ENCODE measurements around the gene TMEM150A. TPM values are rescaled to one million over a fixed set of nuclear protein-coding genes. Genes with fewer than 3 reads are reported as not detected.
A peak's percentile ranks its signal among the peaks of the same experiment; 100 is the strongest.

The TMEM150A gene
- total RNA-seq, 2 donors from 2014 or later, result 17.4 to 32.3 TPM

DNA sequence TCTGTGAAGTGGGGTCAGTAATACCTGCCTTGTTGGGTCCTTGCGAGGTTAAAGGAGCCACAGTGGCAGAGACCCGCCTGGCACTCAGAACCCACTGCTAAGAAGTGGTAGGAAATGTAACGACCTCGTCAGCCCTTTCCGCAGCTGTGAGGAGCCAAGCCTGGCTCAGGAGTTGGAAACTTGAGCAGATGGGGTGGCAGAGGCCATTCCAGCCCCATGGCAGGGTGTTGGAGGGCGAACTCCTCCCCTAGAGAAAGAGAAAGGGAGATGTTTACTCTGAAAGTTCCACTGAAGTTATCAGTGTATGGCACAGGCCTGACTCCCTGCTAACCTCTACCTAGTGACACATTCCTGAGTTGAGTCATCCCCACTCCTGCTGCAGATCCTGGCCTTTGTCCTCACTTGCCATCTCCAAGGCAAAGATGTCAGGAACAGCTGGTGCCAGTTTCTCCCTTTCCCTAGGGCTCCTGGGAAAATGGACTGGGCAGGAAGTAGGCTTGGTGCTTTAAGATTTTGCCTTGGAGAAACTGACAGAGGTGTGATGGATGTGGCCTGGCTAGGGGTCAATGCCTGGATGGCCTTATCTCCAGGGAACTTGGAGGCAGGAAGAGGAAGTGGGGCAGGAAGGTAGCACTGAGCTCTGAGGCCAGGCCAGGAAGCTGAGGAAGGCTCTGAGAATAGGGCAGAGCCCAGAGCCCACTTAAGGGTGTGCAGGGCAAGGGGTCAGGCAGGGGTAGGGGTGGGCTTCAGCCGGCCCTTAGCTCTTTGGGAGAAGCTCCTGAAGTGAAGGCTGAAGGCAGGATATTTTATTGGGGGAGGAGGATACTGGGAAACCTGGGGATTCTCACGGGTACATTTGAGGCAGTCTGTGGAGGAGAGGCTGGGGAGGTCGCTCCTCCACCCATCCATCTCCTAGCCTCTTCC lies 17.4 kb downstream of the TMEM150A start:
- 27% methylated on average over 9 of the region's 9 CpGs for WGBS
- DNase-seq (ENCODE audit: low spot score), result peak; percentile 56
- intact Hi-C loops (cut with DNase I), result no loop called here
- no peaks in the 10 kb centered on the region for H3K36me3 ChIP-seq
- peak overlapping the region; percentile 76 to 86 for H3K27ac ChIP-seq
- H3K4me3 ChIP-seq, result peak overlapping the region; percentile 42 to 43
- no peaks in the 10 kb centered on the region for H3K9me3 ChIP-seq
- H3K4me1 ChIP-seq (replicated peaks), result peaks cover 10% of the 10 kb centered on the region
- peak; percentile 66 for TF ChIP-seq POLR2AphosphoS5 (IDR thresholded peaks at IDR 0.05)
- no peak for TF ChIP-seq POLR2A (IDR thresholded peaks at IDR 0.05)
- no peaks in the 10 kb centered on the region for H3K27me3 ChIP-seq (replicated peaks; ENCODE audit: insufficient read depth)

DNA sequence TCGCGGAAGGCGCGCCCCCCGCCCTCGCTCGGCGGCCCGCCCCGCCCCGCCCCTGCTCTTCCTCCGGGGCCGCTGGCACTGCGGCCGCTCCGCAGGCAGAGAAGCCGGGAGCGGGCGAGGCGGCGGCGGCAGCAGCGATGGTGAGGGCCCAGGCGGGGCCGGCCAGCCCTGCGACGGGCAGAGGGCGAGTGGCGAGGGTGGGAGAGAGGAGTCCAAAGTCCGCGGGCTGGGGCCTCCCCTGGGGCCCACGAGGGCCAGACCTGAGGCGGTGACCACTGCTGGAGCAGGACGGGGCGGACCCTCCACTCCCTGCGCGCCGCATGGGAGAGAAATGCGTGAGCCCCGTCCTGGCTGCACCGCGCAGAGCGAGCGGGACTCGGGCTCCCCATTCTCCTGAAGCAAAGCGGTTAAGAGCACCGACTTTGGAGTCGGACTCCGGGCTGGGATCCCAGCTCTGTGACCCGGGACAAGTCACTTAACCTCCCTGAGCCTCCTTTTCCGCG lies 18.1 kb downstream of the TMEM150A start, which contains the start of gene VAMP5:
Gene VAMP5 (plus strand): TSS at position 78 of the 503 bp plus-strand sequence. CDS start 60 bp downstream, at position 138.
- intact Hi-C loops (cut with DNase I), result no loop called here
- no peak for TF ChIP-seq POLR2A (IDR thresholded peaks at IDR 0.05)
- TF ChIP-seq, protein P1, sequence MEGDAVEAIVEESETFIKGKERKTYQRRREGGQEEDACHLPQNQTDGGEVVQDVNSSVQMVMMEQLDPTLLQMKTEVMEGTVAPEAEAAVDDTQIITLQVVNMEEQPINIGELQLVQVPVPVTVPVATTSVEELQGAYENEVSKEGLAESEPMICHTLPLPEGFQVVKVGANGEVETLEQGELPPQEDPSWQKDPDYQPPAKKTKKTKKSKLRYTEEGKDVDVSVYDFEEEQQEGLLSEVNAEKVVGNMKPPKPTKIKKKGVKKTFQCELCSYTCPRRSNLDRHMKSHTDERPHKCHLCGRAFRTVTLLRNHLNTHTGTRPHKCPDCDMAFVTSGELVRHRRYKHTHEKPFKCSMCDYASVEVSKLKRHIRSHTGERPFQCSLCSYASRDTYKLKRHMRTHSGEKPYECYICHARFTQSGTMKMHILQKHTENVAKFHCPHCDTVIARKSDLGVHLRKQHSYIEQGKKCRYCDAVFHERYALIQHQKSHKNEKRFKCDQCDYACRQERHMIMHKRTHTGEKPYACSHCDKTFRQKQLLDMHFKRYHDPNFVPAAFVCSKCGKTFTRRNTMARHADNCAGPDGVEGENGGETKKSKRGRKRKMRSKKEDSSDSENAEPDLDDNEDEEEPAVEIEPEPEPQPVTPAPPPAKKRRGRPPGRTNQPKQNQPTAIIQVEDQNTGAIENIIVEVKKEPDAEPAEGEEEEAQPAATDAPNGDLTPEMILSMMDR (IDR thresholded peaks at IDR 0.05), result no peak
- TF ChIP-seq POLR2AphosphoS5 (IDR thresholded peaks at IDR 0.05), result no peak
- 17% methylated on average over 25 of the region's 52 CpGs for WGBS
- Histone ChIP-seq H3K4me1 (replicated peaks) (peaks cover 13% of the 10 kb centered on the region), H3K4me3 (peak within 1 kb of the TSS; percentile 42 to 43), H3K27ac (peak within 1 kb of the TSS; percentile 76 to 86), H3K36me3 (no peaks in the 10 kb centered on the region), H3K9me3 (no peaks in the 10 kb centered on the region), H3K27me3 (replicated peaks; ENCODE audit: insufficient read depth) (no peaks in the 10 kb centered on the region)
- DNase-seq (ENCODE audit: low spot score), result no peak

DNA sequence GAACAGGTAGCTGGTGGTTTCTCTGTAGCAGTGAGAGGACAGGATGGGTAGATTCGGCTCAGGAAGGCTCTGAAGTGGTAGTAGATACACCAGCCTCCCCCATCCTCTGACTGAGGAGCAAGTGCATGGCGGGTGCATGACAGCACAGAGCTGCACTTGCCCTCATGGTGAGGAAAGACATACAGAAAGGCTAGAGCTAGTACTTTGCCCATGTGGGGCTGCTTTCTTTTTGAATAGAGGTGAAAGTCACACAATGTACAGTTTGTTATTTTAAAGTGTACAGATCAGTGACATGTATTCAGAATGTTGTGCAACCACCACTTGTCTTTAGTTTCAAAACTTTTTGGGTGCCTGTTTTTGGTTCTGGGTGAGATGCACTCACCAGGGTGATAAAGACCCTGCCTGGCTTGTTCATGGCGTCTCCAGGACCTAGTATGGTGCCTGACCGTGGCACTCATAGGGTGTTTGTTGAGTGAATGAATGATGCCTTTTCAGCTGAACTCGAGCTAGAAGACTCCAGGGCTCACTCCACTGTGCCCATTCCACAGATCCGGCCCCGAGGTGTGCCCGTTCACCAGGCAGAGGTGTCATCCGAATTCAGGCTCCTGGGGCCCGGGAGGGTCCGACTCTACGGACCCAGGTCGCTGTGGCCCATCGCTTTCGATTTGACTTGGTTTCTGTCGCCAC lies 18.7 kb downstream of the TMEM150A start:
- peak overlapping the region; percentile 76 to 86 for H3K27ac ChIP-seq
- H3K9me3 ChIP-seq, result no peaks in the 10 kb centered on the region
- H3K4me1 ChIP-seq (replicated peaks), result peaks cover 17% of the 10 kb centered on the region
- H3K27me3 ChIP-seq (replicated peaks; ENCODE audit: insufficient read depth), result no peaks in the 10 kb centered on the region
- DNase-seq (ENCODE audit: low spot score), result no peak
- H3K36me3 ChIP-seq, result no peaks in the 10 kb centered on the region
- TF ChIP-seq, protein P1 (IDR thresholded peaks at IDR 0.05), result no peak
- TF ChIP-seq POLR2AphosphoS5 (IDR thresholded peaks at IDR 0.05) (no peak), POLR2A (IDR thresholded peaks at IDR 0.05) (no peak)
- peak overlapping the region; percentile 42 to 43 for H3K4me3 ChIP-seq
- WGBS, result 27% methylated on average over 16 of the region's 16 CpGs
- intact Hi-C loops (cut with DNase I), result no loop called here

DNA sequence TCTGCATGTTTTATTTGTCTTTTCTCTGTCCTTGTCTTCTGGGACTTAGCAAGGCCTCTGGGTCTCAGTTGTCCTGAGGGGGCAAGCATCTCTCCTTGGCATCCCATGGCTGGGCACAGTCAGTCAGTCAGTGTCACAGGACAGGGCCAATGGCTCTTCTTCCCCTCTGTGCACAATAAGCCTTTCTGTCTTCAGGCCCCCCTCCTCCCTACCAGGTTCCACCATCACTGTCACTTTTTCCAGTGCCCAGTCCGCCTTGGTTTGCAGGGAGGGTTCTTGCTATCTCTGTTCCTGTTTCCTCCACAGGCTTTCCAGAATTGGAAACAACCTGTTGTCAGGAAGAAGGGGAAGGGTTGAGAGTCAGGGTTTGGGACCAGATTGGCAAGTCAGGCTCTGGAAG lies 20.0 kb downstream of the TMEM150A start:
- no peak overlapping the region for H3K27ac ChIP-seq
- DNase-seq (ENCODE audit: low spot score), result no peak
- WGBS, result 72% methylated on average over 1 of the region's 1 CpG
- H3K4me3 ChIP-seq, result no peak overlapping the region
- H3K9me3 ChIP-seq, result no peaks in the 10 kb centered on the region
- peaks cover 18% of the 10 kb centered on the region for H3K4me1 ChIP-seq (replicated peaks)
- no peaks in the 10 kb centered on the region for H3K27me3 ChIP-seq (replicated peaks; ENCODE audit: insufficient read depth)
- intact Hi-C loops (cut with DNase I), result no loop called here
- H3K36me3 ChIP-seq, result no peaks in the 10 kb centered on the region
- TF ChIP-seq POLR2AphosphoS5 (IDR thresholded peaks at IDR 0.05), result no peak
- TF ChIP-seq, protein P1 (IDR thresholded peaks at IDR 0.05), result no peak
- no peak for TF ChIP-seq POLR2A (IDR thresholded peaks at IDR 0.05)

DNA sequence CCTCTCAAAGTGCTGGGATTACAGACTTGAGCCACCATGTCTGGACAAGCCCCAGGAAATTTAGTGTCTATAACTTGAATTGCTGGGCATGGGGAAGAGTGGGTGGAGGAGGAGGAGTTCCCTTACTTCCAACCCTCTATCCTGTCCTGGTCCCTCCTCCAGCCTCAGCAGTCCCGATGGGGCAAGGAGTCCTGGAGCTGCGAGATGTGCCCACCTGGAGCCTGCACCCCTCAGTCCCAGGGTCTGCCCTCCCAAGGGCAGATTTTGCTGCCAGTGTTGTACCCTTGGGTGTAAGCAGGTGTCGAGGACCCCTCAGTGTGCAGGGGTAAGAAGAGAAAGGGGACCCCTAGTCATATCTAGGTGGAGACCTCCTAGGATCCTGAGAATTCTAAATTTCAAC lies 22.3 kb downstream of the TMEM150A start:
- Histone ChIP-seq H3K36me3 (no peaks in the 10 kb centered on the region), H3K9me3 (no peaks in the 10 kb centered on the region), H3K27ac (peak overlapping the region; percentile 78 to 92), H3K4me3 (no peak overlapping the region), H3K27me3 (replicated peaks; ENCODE audit: insufficient read depth) (no peaks in the 10 kb centered on the region), H3K4me1 (replicated peaks) (peaks cover 18% of the 10 kb centered on the region)
- TF ChIP-seq, protein P1 (IDR thresholded peaks at IDR 0.05), result no peak
- TF ChIP-seq POLR2AphosphoS5 (IDR thresholded peaks at IDR 0.05), result no peak
- TF ChIP-seq POLR2A (IDR thresholded peaks at IDR 0.05), result no peak
- WGBS, result 81% methylated on average over 3 of the region's 3 CpGs
- DNase-seq (ENCODE audit: low spot score), result no peak
- intact Hi-C loops (cut with DNase I), result no loop called here

All from prostate gland (tissue), 2 donors.